K562 (cell line): ENCODE results near the gene ZNF222. TPM values are rescaled to one million over a fixed set of nuclear protein-coding genes. Genes with fewer than 3 reads are reported as not detected.

ENCODE experiments used
- ATAC-seq: fragments of 200-7000 bp; cut with Tn5 transposase; 3 replicates; pipeline ENCODE4 v1.9.1; 2020; ENCODE audit warnings: moderate library complexity
- BruUV-seq: library from RNA; stranded (reverse); fragments of 400-500 nt; replicated peaks from 2 replicates; lab custom pipeline; 2021; lab: Mats Ljungman, UMichigan
- CTCF ChIA-PET: fragments of 300-600 bp; formaldehyde crosslinking; extraction: SDS; loops from one replicate; lab custom pipeline; 2021; ENCODE audit warnings: low intra/inter-chr PET ratio; lab: Yijun Ruan, JAX
- POLR2A ChIA-PET: fragments of 300-600, 350-650 bp; sonication (Branson Sonifier 250); formaldehyde crosslinking; extraction: SDS; loops from one replicate; lab custom pipeline; 2021; ENCODE audit warnings: antibody characterized with exemption, inconsistent platforms; lab: Yijun Ruan, JAX
- DNase-seq, 4 experiments: peaks; one replicate each; pipeline versions ENCODE4 v3.0.0 to v3.0.0-alpha.2; 2011 to 2018; ENCODE audit warnings: low spot score in 3 of 4, mixed read lengths in 3 of 4; ENCODE audit errors: extremely low read depth in 1 of 4
- FAIRE-seq: peaks from 2 replicates; lab custom pipeline; 2011; peaks lifted over from hg19 to GRCh38; lab: Jason Lieb, UNC
- H2AFZ ChIP-seq: 2 replicates; pipeline ENCODE4 v1.6.0; 2011; ENCODE audit warnings: low read depth, low read length, control low read depth, inconsistent platforms
- H3K27ac ChIP-seq: fragments of 200-600 bp; 3 replicates; pipeline ENCODE4 v1.8.0; 2011; ENCODE audit warnings: low read depth, mild to moderate bottlenecking, control low read depth, inconsistent platforms, low read length, moderate library complexity, mixed read lengths; ENCODE audit errors: extremely low read depth
- H3K27me3 ChIP-seq, 2 experiments: fragments of 300-600 bp in 1 of 2; 2 replicates in 1 of 2; 3 replicates in 1 of 2; pipeline versions ENCODE4 v1.6.0 to v1.8.0; 2011; ENCODE audit warnings: inconsistent platforms in 2 of 2, low read length in 2 of 2, mild to moderate bottlenecking in 1 of 2, mixed read lengths in 1 of 2, moderate library complexity in 1 of 2; ENCODE audit not compliant: control insufficient read depth in 2 of 2, insufficient read depth in 2 of 2
- H3K36me3 ChIP-seq: fragments of 300-600 bp; 3 replicates; pipeline ENCODE4 v1.8.0; 2011; ENCODE audit warnings: mild to moderate bottlenecking, low read length, inconsistent platforms; ENCODE audit not compliant: control insufficient read depth, insufficient read depth
- H3K4me1 ChIP-seq, 2 experiments: fragments of 200-600 bp in 1 of 2; replicated peaks in 1 of 2; 2 replicates in 1 of 2; 3 replicates in 1 of 2; pipeline versions ENCODE4 v1.5.1 to v1.8.0; 2011; ENCODE audit warnings: inconsistent platforms in 2 of 2, low read length in 2 of 2, mild to moderate bottlenecking in 1 of 2, mixed read lengths in 1 of 2, moderate library complexity in 1 of 2; ENCODE audit not compliant: control insufficient read depth in 2 of 2, insufficient read depth in 2 of 2
- H3K4me2 ChIP-seq: 2 replicates; pipeline ENCODE4 v1.6.1; 2011; ENCODE audit warnings: low read length, control low read depth, inconsistent platforms, mixed read lengths; ENCODE audit not compliant: insufficient read depth
- H3K4me3 ChIP-seq: fragments of 200-600 bp; sonication (generic), shearing (Covaris generic); 2 replicates; pipeline ENCODE4 v1.5.1; 2016; ENCODE audit warnings: control low read depth, inconsistent platforms
- H3K79me2 ChIP-seq: fragments of 200-600 bp; 3 replicates; pipeline ENCODE4 v1.8.0; 2011; ENCODE audit warnings: low read length, inconsistent platforms; ENCODE audit not compliant: control insufficient read depth, insufficient read depth
- H3K9ac ChIP-seq, 2 experiments: 2 replicates each; pipeline versions ENCODE4 v1.6.0 to v1.6.1; 2011; ENCODE audit warnings: low read depth in 2 of 2, low read length in 2 of 2, control low read depth in 1 of 2, inconsistent platforms in 1 of 2, mild to moderate bottlenecking in 1 of 2, mixed read lengths in 1 of 2; ENCODE audit not compliant: insufficient read depth in 1 of 2
- H3K9me1 ChIP-seq: one replicate; pipeline ENCODE4 v1.6.0; 2011; ENCODE audit warnings: inconsistent platforms, mild to moderate bottlenecking, low read length, moderate library complexity; ENCODE audit not compliant: control insufficient read depth, insufficient read depth
- H3K9me3 ChIP-seq: replicated peaks from 2 replicates; pipeline ENCODE4 v1.5.1; 2011; ENCODE audit warnings: low read depth, low read length, inconsistent platforms; ENCODE audit not compliant: control insufficient read depth, insufficient read depth
- H4K20me1 ChIP-seq: replicated peaks from 2 replicates; pipeline ENCODE4 v1.6.1; 2011; ENCODE audit warnings: low read length, inconsistent platforms, mixed read lengths; ENCODE audit not compliant: control insufficient read depth, insufficient read depth
- PBX2 ChIP-seq, 2 experiments: IDR thresholded peaks in 1 of 2; conservative IDR thresholded peaks in 1 of 2; 2 replicates each; pipeline ENCODE4 v1.6.1; 2016; ENCODE audit warnings: low read depth in 2 of 2, mild to moderate bottlenecking in 1 of 2, missing compliant biosample characterization in 1 of 2, missing genetic modification characterization in 1 of 2, moderate library complexity in 1 of 2
- PKNOX1 ChIP-seq: fragments of 450-650 bp; IDR thresholded peaks from 2 replicates; pipeline ENCODE4 v1.6.1; 2016
- POLR2H ChIP-seq: IDR thresholded peaks from 2 replicates; pipeline ENCODE4 v1.6.1; 2016; ENCODE audit warnings: missing genetic modification characterization, low read depth, mild to moderate bottlenecking, control low read depth, missing compliant biosample characterization, moderate library complexity
- POLR3A ChIP-seq: IDR thresholded peaks from 2 replicates; pipeline ENCODE4 v1.6.1; 2011; ENCODE audit warnings: borderline replicate concordance, mild to moderate bottlenecking, moderate library complexity; ENCODE audit not compliant: insufficient read length, insufficient read depth; ENCODE audit errors: extremely low read depth
- RBFOX2 ChIP-seq: fragments of 200-400 bp; formaldehyde crosslinking; IDR thresholded peaks from 2 replicates; pipeline ENCODE4 v1.6.1; 2017; ENCODE audit warnings: low read depth, mild to moderate bottlenecking, low read length, moderate library complexity
- SP1 ChIP-seq: sonication (generic); formaldehyde crosslinking; IDR thresholded peaks from 2 replicates; pipeline ENCODE4 v1.8.1; 2022; ENCODE audit warnings: mild to moderate bottlenecking, missing genetic modification reagents
- ZBTB11 ChIP-seq, 3 experiments: fragments of 200-800 bp in 1 of 3; fragments of 250-450 bp in 1 of 3; fragments of 450-650 bp in 1 of 3; sonication (Bioruptor Pico) in 1 of 3; sonication (Bioruptor generic) in 1 of 3; formaldehyde crosslinking in 1 of 3; IDR thresholded peaks; 2 replicates each; pipeline versions ENCODE4 v1.6.1 to v1.8.0; 2016 to 2022; ENCODE audit warnings: mild to moderate bottlenecking in 2 of 3, missing genetic modification characterization in 2 of 3, missing compliant biosample characterization in 1 of 3, moderate library complexity in 1 of 3
- ZBTB5 ChIP-seq: fragments of 450-650 bp; IDR thresholded peaks from 2 replicates; pipeline ENCODE4 v1.6.1; 2017; ENCODE audit warnings: antibody characterized with exemption
- WGBS: fragments of 100-300 bp; shearing (Covaris generic); methylation state at CpG from one replicate; pipeline ENCODE4 v1.1.6; 2016; ENCODE audit warnings: low coverage, mixed read lengths; ENCODE audit not compliant: insufficient coverage; ENCODE audit errors: missing lambda C conversion rate; 5-methylcytosine and 5-hydroxymethylcytosine counted together
- in situ Hi-C: fragments of 300-500 bp; cut with MboI; formaldehyde crosslinking; loops from 4 replicates; pipeline ENCODE4 v1.15.0; 2018; ENCODE audit warnings: inconsistent platforms, mixed read lengths
- intact Hi-C: fragments of 100-400 bp; cut with micrococcal nuclease; formaldehyde crosslinking; loops from 2 replicates; pipeline ENCODE4 v1.14.2; 2022
- polyA plus RNA-seq, 8 experiments: library from polyadenylated mRNA; depleted of rRNA in 4 of 8; stranded (reverse) in 5 of 8; unstranded in 3 of 8; fragments of >200 nt; fragmentation: Nextera tagmentation in 2 of 8; fragmentation: Illumina TruSeq in 1 of 8; extraction: Ambion mirVana in 2 of 8; extraction: Trizol in 1 of 8; gene quantifications; 2 replicates each; pipeline versions ENCODE4 v1.2.1 to v1.2.3, GENCODE V29; 2011 to 2014; ENCODE audit warnings: inconsistent platforms in 1 of 8, missing spikeins in 1 of 8
- total RNA-seq, 7 experiments: library from RNA; depleted of rRNA in 6 of 7; stranded (reverse); fragments of >200 nt in 6 of 7; fragmentation: Illumina TruSeq in 2 of 7; extraction: Trizol in 2 of 7; gene quantifications; 2 replicates each; pipeline versions ENCODE4 v1.2.1 to v1.2.3, GENCODE V29; 2011 to 2021; ENCODE audit warnings: low replicate concordance in 1 of 7

Gene ZNF222
- total and polyA plus RNA-seq, 9 of the 15 experiments (the other 6 are each of a cell fraction or from before 2014, with no cell fraction given) = 2.3 to 4.5 (median 3.0) TPM

GRCh38 chr19:44050740-44051649, 25.8 kb downstream of the ZNF222 start:
- DNase-seq (no peak), ATAC-seq (peak; percentile 53), FAIRE-seq (no peak)
- H3K27ac ChIP-seq = no peak overlapping the region
- no peaks in the 10 kb centered on the region for H3K27me3 ChIP-seq
- no peaks in the 10 kb centered on the region for H3K4me1 ChIP-seq
- H3K4me3 ChIP-seq = peak overlapping the region; percentile 38
- CTCF ChIA-PET = no interaction called here
- intact Hi-C loops = no loop called here
- no peaks in the 10 kb centered on the region for H3K9me1 ChIP-seq
- H3K9ac ChIP-seq = no peak overlapping the region; a peak in 1 of 4 replicates
- in situ Hi-C loops = no loop called here
- BruUV-seq = no TSS peak
- 6% methylated on average over 21 of the region's 21 CpGs for WGBS
- H3K4me2 ChIP-seq = peak overlapping the region; percentile 89
- H4K20me1 ChIP-seq = no peaks in the 10 kb centered on the region
- peak overlapping the region; percentile 96 for H2AFZ ChIP-seq
- 0 out of 2 replicates have a peak, but pooled peaks cover 4% of the 10 kb centered on the region for H3K9me3 ChIP-seq
- POLR2A ChIA-PET = interaction anchor here (0.7 to 1.9 kb wide), 3 partner anchors 9 to 483 kb away, joined by 3 to 5 read pairs (median 5); no protein-coding TSS in a partner anchor
- H3K36me3 ChIP-seq = no peaks in the 10 kb centered on the region
- H3K79me2 ChIP-seq = no peaks in the 10 kb centered on the region
- TF ChIP-seq RBFOX2 (no peak), PKNOX1 (peak; percentile 53), POLR2H (tag) (no peak), POLR3A (no peak), ZBTB5 (no peak), ZBTB11 (CRISPR knock-in tag; IDR thresholded peaks at IDR 0.05) (peak in 1 of 3 experiments; percentile 43; a peak in 1 of 6 replicates), SP1 (no peak), PBX2 (CRISPR knock-in tag; IDR thresholded peaks at IDR 0.05; ENCODE audit: low read depth) (no peak), PBX2 (tag; conservative IDR thresholded peaks at IDR 0.05; ENCODE audit: low read depth) (peak; percentile 37; the same call in 1 of the 2 replicates)
